GM23248 (cell line): ENCODE results near the gene GALNT17. TPM values are rescaled to one million over a fixed set of nuclear protein-coding genes. Genes with fewer than 3 reads are reported as not detected.

Experiments
- DNase-seq: peaks from one replicate; pipeline ENCODE4 v3.0.0-alpha.2; 2015
- H2AFZ ChIP-seq: fragments of 200-600 bp; sonication (generic); 2 replicates; pipeline ENCODE4 v1.6.1; 2016; ENCODE audit warnings: antibody characterized with exemption
- H3F3A ChIP-seq: fragments of 200-600 bp; sonication (generic); 2 replicates; pipeline ENCODE4 v1.6.1; 2016; ENCODE audit warnings: mild to moderate bottlenecking, antibody characterized with exemption, mixed run types; ENCODE audit not compliant: insufficient read depth
- H3K27ac ChIP-seq: fragments of 200-600 bp; sonication (generic); 2 replicates; pipeline ENCODE4 v1.5.1; 2016; ENCODE audit warnings: mild to moderate bottlenecking
- H3K27me3 ChIP-seq: fragments of 200-600 bp; sonication (generic); replicated peaks from 2 replicates; pipeline ENCODE4 v1.6.1; 2016; ENCODE audit warnings: mild to moderate bottlenecking; ENCODE audit not compliant: insufficient read depth
- H3K36me3 ChIP-seq: fragments of 200-600 bp; sonication (generic); 2 replicates; pipeline ENCODE4 v1.6.1; 2016; ENCODE audit warnings: low read depth, mild to moderate bottlenecking
- H3K4me1 ChIP-seq: fragments of 200-600 bp; sonication (generic); 2 replicates; pipeline ENCODE4 v1.6.1; 2016; ENCODE audit warnings: mild to moderate bottlenecking; ENCODE audit not compliant: insufficient read depth
- H3K4me2 ChIP-seq: fragments of 200-600 bp; sonication (generic); one replicate; pipeline ENCODE4 v1.6.1; 2016; ENCODE audit warnings: mild to moderate bottlenecking; ENCODE audit not compliant: unreplicated experiment
- H3K4me3 ChIP-seq: fragments of 200-600 bp; sonication (generic); 2 replicates; pipeline ENCODE4 v1.5.1; 2016; ENCODE audit warnings: mild to moderate bottlenecking
- H3K79me2 ChIP-seq: fragments of 200-600 bp; sonication (generic); 2 replicates; pipeline ENCODE4 v1.6.1; 2016; ENCODE audit warnings: mild to moderate bottlenecking; ENCODE audit not compliant: insufficient read depth
- H3K9ac ChIP-seq: fragments of 200-600 bp; sonication (generic); 2 replicates; pipeline ENCODE4 v1.6.1; 2016; ENCODE audit warnings: mild to moderate bottlenecking
- H3K9me2 ChIP-seq: fragments of 200-600 bp; sonication (generic); 2 replicates; pipeline ENCODE4 v1.6.1; 2016; ENCODE audit warnings: mixed run types, mild to moderate bottlenecking, moderate library complexity; ENCODE audit not compliant: insufficient read depth
- H3K9me3 ChIP-seq: fragments of 200-600 bp; sonication (generic); one replicate; pipeline ENCODE4 v1.6.1; 2017; ENCODE audit warnings: low read depth
- H4K20me1 ChIP-seq: fragments of 200-600 bp; sonication (generic); 2 replicates; pipeline ENCODE4 v1.6.0; 2016; ENCODE audit not compliant: insufficient read depth
- EZH2 ChIP-seq: fragments of 200-600 bp; sonication (generic); IDR thresholded peaks from 2 replicates; pipeline ENCODE4 v1.6.1; 2018; ENCODE audit warnings: antibody characterized with exemption, mild to moderate bottlenecking; ENCODE audit not compliant: insufficient read depth, poor library complexity, severe bottlenecking
- EZH2phosphoT487 ChIP-seq: fragments of 200-600 bp; sonication (generic); IDR thresholded peaks from 2 replicates; pipeline ENCODE4 v1.6.1; 2018; ENCODE audit warnings: antibody characterized with exemption, moderate library complexity, mild to moderate bottlenecking, low read depth; ENCODE audit not compliant: insufficient read depth
- WGBS, 2 experiments: methylation state at CpG; one replicate each; pipeline ENCODE4 v1.1.6; 2015 to 2017; ENCODE audit warnings: low lambda C conversion rate in 2 of 2, low coverage in 1 of 2; ENCODE audit errors: missing lambda C conversion rate in 2 of 2; 5-methylcytosine and 5-hydroxymethylcytosine counted together
- in situ Hi-C: fragments of 300-500 bp; cut with MboI; formaldehyde crosslinking; loops from 2 replicates; pipeline ENCODE4 v1.15.0; 2020
- polyA plus RNA-seq: library from polyadenylated mRNA; unstranded; fragments of >200 nt; fragmentation: Nextera tagmentation; extraction: Ambion mirVana; gene quantifications from 2 replicates; pipeline ENCODE4 v1.2.1, GENCODE V29; 2016
- total RNA-seq: library from RNA; depleted of rRNA; stranded (reverse); fragments of >200 nt; shearing (Covaris generic); gene quantifications from 2 replicates; pipeline ENCODE4 v1.2.3, GENCODE V29; 2014

The GALNT17 gene
- total and polyA plus RNA-seq, 2 experiments from 2014 or later, result not detected

GRCh38 chr7:71422104-71422503 lies 290.2 kb downstream of the GALNT17 start:
- H3K9ac ChIP-seq, result no peak overlapping the region
- no peak for TF ChIP-seq EZH2
- TF ChIP-seq EZH2phosphoT487, result no peak
- no peak overlapping the region for H3K4me2 ChIP-seq
- no peaks in the 10 kb centered on the region for H3K27me3 ChIP-seq
- no peaks in the 10 kb centered on the region for H3K9me3 ChIP-seq
- H3K9me2 ChIP-seq, result no peaks in the 10 kb centered on the region
- in situ Hi-C loops, result no loop called here
- WGBS, 2 experiments, result 28 to 38% methylated on average over 2 of the region's 2 CpGs
- no peak overlapping the region for H3K27ac ChIP-seq
- no peaks in the 10 kb centered on the region for H3F3A ChIP-seq
- H4K20me1 ChIP-seq, result no peaks in the 10 kb centered on the region
- no peaks in the 10 kb centered on the region for H3K36me3 ChIP-seq
- no peak overlapping the region for H2AFZ ChIP-seq
- 0 out of 2 replicates have a peak, but pooled peaks cover 6% of the 10 kb centered on the region for H3K4me1 ChIP-seq
- H3K4me3 ChIP-seq, result no peak overlapping the region
- no peaks in the 10 kb centered on the region for H3K79me2 ChIP-seq
- no peak for DNase-seq

GRCh38 chr7:71424166-71425035 lies 292.5 kb downstream of the GALNT17 start:
- Histone ChIP-seq H3K4me3 (no peak overlapping the region), H3K9ac (no peak overlapping the region), H3K9me3 (no peaks in the 10 kb centered on the region), H3F3A (no peaks in the 10 kb centered on the region), H3K79me2 (no peaks in the 10 kb centered on the region), H3K4me2 (no peak overlapping the region), H3K9me2 (no peaks in the 10 kb centered on the region), H3K36me3 (no peaks in the 10 kb centered on the region), H4K20me1 (no peaks in the 10 kb centered on the region), H3K27ac (no peak overlapping the region), H3K27me3 (no peaks in the 10 kb centered on the region), H2AFZ (no peak overlapping the region), H3K4me1 (0 out of 2 replicates have a peak, but pooled peaks cover 6% of the 10 kb centered on the region)
- 7 to 9% methylated on average over 9 of the region's 9 CpGs for whole genome bisulfite sequencing, 2 experiments
- TF ChIP-seq EZH2phosphoT487 (no peak), EZH2 (no peak)
- peak; percentile 18 for DNase-seq
- in situ Hi-C loops, result no loop called here

GRCh38 chr7:71429083-71429482 lies 297.1 kb downstream of the GALNT17 start:
- Histone ChIP-seq H2AFZ (no peak overlapping the region), H3K4me1 (0 out of 2 replicates have a peak, but pooled peaks cover 6% of the 10 kb centered on the region), H3K4me2 (no peak overlapping the region), H3K27me3 (no peaks in the 10 kb centered on the region), H3K4me3 (no peak overlapping the region), H3K36me3 (no peaks in the 10 kb centered on the region), H3K27ac (no peak overlapping the region), H3K79me2 (no peaks in the 10 kb centered on the region), H3K9me2 (no peaks in the 10 kb centered on the region), H3K9ac (no peak overlapping the region), H4K20me1 (no peaks in the 10 kb centered on the region), H3K9me3 (no peaks in the 10 kb centered on the region), H3F3A (no peaks in the 10 kb centered on the region)
- TF ChIP-seq EZH2 (no peak), EZH2phosphoT487 (no peak)
- no peak for DNase-seq
- in situ Hi-C loops, result no loop called here
- WGBS, 2 experiments, result 5 to 6% methylated on average over 2 of the region's 2 CpGs

GRCh38 chr7:71430246-71430645 lies 298.3 kb downstream of the GALNT17 start:
- Histone ChIP-seq H3K36me3 (no peaks in the 10 kb centered on the region), H4K20me1 (no peaks in the 10 kb centered on the region), H3K9ac (no peak overlapping the region), H3K9me3 (no peaks in the 10 kb centered on the region), H3K4me1 (no peaks in the 10 kb centered on the region), H3K9me2 (no peaks in the 10 kb centered on the region), H3K27me3 (no peaks in the 10 kb centered on the region), H2AFZ (no peak overlapping the region), H3K4me3 (no peak overlapping the region), H3F3A (no peaks in the 10 kb centered on the region), H3K4me2 (no peak overlapping the region), H3K27ac (no peak overlapping the region), H3K79me2 (no peaks in the 10 kb centered on the region)
- TF ChIP-seq EZH2, result no peak
- no peak for TF ChIP-seq EZH2phosphoT487
- DNase-seq, result no peak
- WGBS, 2 experiments, result 24 to 32% methylated on average over 1 of the region's 1 CpG
- in situ Hi-C loops, result no loop called here
